Activated CD8-positive, alpha-beta memory T cell treated with anti-CD3 and anti-CD28 coated beads, Interleukin-2, amount 50 U/mL, for 48 hours (primary cell): ENCODE measurements around the gene NOS1AP.

Experiments used
- DNase-seq: peaks from one replicate; pipeline ENCODE4 v3.0.0-alpha.2; 2020

The NOS1AP gene

GRCh38 chr1:162372159-162373071 lies 302.9 kb downstream of the NOS1AP start:
- DNase-seq: no peak

GRCh38 chr1:162373072-162373427 lies 303.6 kb downstream of the NOS1AP start:
- DNase-seq: no peak

GRCh38 chr1:162373541-162374260 lies 304.2 kb downstream of the NOS1AP start:
- DNase-seq: no peak

- no peak for DNase-seq
Measured at GRCh38 chr1:162374406-162374805, 304.9 kb downstream of the NOS1AP start.

- no peak for DNase-seq
Measured at GRCh38 chr1:162375463-162375862, 306.0 kb downstream of the NOS1AP start.

- no peak for DNase-seq
Measured at GRCh38 chr1:162376691-162377090, 307.2 kb downstream of the NOS1AP start, which contains the start of gene SPATA46. Gene SPATA46 (minus strand): TSS chr1:162376854. CDS start chr1:162376790, 64 bp downstream.

- no peak for DNase-seq
Measured at GRCh38 chr1:162380061-162380846, 310.8 kb downstream of the NOS1AP start.

- no peak for DNase-seq
Measured at GRCh38 chr1:162381383-162381782, 311.9 kb downstream of the NOS1AP start, which contains the start of gene C1orf226. Gene C1orf226 (plus strand): TSS chr1:162381728. CDS start chr1:162381902, 174 bp downstream.

- DNase-seq: no peak
Measured at GRCh38 chr1:162381941-162382750, 312.7 kb downstream of the NOS1AP start.

- no peak for DNase-seq
Measured at GRCh38 chr1:162383091-162383490, 313.6 kb downstream of the NOS1AP start.

- no peak for DNase-seq
Measured at GRCh38 chr1:162383516-162383915, 314.0 kb downstream of the NOS1AP start.

- no peak for DNase-seq
Measured at GRCh38 chr1:162384116-162384515, 314.6 kb downstream of the NOS1AP start.

- no peak for DNase-seq
Measured at GRCh38 chr1:162384601-162385279, 315.2 kb downstream of the NOS1AP start.

GRCh38 chr1:162385280-162385623 lies 315.8 kb downstream of the NOS1AP start:
- no peak for DNase-seq

GRCh38 chr1:162385702-162386101 lies 316.2 kb downstream of the NOS1AP start:
- no peak for DNase-seq

GRCh38 chr1:162386292-162387225 lies 317.1 kb downstream of the NOS1AP start:
- DNase-seq: no peak

- no peak for DNase-seq
Measured at GRCh38 chr1:162387226-162388082, 318.0 kb downstream of the NOS1AP start.

GRCh38 chr1:162388083-162388594 lies 318.6 kb downstream of the NOS1AP start:
- DNase-seq: no peak

- no peak for DNase-seq
Measured at GRCh38 chr1:162388615-162389014, 319.1 kb downstream of the NOS1AP start.
